ENCODE data around the gene RCSD1. TPM values are rescaled to one million over a fixed set of nuclear protein-coding genes. Genes with fewer than 3 reads are reported as not detected.

RCSD1 gene
- total and polyA plus RNA-seq, 10 of the 15 experiments (the other 5 are each of a cell fraction or from before 2014, with no cell fraction given) = 11.4 to 78.3 (median 71.6) TPM

DNA sequence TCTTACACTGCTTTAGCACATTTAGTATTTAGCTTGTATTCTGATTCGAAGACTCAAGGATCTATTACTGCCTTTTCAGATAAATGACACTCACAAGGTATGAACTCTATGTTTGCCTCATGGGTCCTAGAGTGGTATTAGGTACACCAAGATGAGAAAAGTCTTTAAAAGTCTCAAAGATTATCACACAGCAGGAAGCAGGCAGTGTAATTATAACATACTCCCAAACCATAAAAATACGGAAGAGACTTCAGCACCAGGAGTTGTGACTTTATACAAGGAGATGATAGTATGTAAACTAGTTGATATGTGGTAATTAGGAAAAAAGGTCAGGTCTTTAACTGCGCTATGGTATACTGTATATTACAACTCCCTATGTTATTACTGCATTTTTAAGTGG is 11.2 kb upstream of the RCSD1 start:
- H3K36me3 ChIP-seq (ENCODE audit: control insufficient read depth in 2 of 2, insufficient read depth in 2 of 2, low read length in 1 of 2) = no peaks in the 10 kb centered on the region
- H3K27me3 ChIP-seq (replicated peaks in 1 of 2; ENCODE audit: control insufficient read depth in 2 of 2, insufficient read depth in 2 of 2, low read length in 1 of 2) = no peaks in the 10 kb centered on the region
- DNase-seq (ENCODE audit: low read depth, low spot score) (no peak), ATAC-seq (no peak), FAIRE-seq (no peak)
- no peak overlapping the region for H3K9ac ChIP-seq (ENCODE audit: control insufficient read depth, insufficient read depth, low read length)
- BruUV-seq (replicated peaks) = no TSS peak
- H3K79me2 ChIP-seq (ENCODE audit: control insufficient read depth, insufficient read depth, low read length) = no peaks in the 10 kb centered on the region
- peaks cover 24% of the 10 kb centered on the region for H3K4me1 ChIP-seq (ENCODE audit: control insufficient read depth, insufficient read depth, low read length)
- intact Hi-C loops (cut with micrococcal nuclease; ENCODE audit: unreplicated experiment) (no loop called here), in situ Hi-C loops (cut with MboI) (no loop called here)
- WGBS (ENCODE audit: insufficient coverage, insufficient replicate concordance, low lambda C conversion rate, missing lambda C conversion rate) = 71% methylated on average over 3 of the region's 3 CpGs
- SMC1A ChIA-PET (ENCODE audit: uncharacterized antibody, unreplicated experiment) = interaction anchor here (0.5 to 3.9 kb wide), 6 partner anchors 9 to 57 kb away, joined by 3 to 39 read pairs (median 7); no protein-coding TSS in a partner anchor
- TF ChIP-seq TCF7 (IDR thresholded peaks at IDR 0.05; ENCODE audit: borderline replicate concordance) (no peak), EGR1 (IDR thresholded peaks at IDR 0.05; ENCODE audit: borderline replicate concordance in 1 of 2, low read depth in 2 of 2, low read length in 2 of 2) (no peak), ZSCAN29 (IDR thresholded peaks at IDR 0.05) (no peak), BCL11A (IDR thresholded peaks at IDR 0.05; ENCODE audit: low read depth, low read length) (no peak), FOS (IDR thresholded peaks at IDR 0.05; ENCODE audit: borderline replicate concordance, extremely low read depth, insufficient read length) (no peak), SRF (IDR thresholded peaks at IDR 0.05; ENCODE audit: low read depth in 2 of 2, low read length in 2 of 2) (no peak), BACH1 (IDR thresholded peaks at IDR 0.05; ENCODE audit: borderline replicate concordance) (no peak), DPF2 (IDR thresholded peaks at IDR 0.05) (no peak), RUNX3 (IDR thresholded peaks at IDR 0.05; ENCODE audit: low read length) (no peak)
- TF ChIP-seq, protein P1, sequence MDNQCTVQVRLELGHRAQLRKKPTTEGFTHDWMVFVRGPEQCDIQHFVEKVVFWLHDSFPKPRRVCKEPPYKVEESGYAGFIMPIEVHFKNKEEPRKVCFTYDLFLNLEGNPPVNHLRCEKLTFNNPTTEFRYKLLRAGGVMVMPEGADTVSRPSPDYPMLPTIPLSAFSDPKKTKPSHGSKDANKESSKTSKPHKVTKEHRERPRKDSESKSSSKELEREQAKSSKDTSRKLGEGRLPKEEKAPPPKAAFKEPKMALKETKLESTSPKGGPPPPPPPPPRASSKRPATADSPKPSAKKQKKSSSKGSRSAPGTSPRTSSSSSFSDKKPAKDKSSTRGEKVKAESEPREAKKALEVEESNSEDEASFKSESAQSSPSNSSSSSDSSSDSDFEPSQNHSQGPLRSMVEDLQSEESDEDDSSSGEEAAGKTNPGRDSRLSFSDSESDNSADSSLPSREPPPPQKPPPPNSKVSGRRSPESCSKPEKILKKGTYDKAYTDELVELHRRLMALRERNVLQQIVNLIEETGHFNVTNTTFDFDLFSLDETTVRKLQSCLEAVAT (IDR thresholded peaks at IDR 0.05) = no peak
- TF ChIP-seq, protein P2, sequence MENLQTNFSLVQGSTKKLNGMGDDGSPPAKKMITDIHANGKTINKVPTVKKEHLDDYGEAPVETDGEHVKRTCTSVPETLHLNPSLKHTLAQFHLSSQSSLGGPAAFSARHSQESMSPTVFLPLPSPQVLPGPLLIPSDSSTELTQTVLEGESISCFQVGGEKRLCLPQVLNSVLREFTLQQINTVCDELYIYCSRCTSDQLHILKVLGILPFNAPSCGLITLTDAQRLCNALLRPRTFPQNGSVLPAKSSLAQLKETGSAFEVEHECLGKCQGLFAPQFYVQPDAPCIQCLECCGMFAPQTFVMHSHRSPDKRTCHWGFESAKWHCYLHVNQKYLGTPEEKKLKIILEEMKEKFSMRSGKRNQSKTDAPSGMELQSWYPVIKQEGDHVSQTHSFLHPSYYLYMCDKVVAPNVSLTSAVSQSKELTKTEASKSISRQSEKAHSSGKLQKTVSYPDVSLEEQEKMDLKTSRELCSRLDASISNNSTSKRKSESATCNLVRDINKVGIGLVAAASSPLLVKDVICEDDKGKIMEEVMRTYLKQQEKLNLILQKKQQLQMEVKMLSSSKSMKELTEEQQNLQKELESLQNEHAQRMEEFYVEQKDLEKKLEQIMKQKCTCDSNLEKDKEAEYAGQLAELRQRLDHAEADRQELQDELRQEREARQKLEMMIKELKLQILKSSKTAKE (IDR thresholded peaks at IDR 0.05; ENCODE audit: low read depth, poor library complexity, severe bottlenecking) = no peak
- TF ChIP-seq, protein P3, sequence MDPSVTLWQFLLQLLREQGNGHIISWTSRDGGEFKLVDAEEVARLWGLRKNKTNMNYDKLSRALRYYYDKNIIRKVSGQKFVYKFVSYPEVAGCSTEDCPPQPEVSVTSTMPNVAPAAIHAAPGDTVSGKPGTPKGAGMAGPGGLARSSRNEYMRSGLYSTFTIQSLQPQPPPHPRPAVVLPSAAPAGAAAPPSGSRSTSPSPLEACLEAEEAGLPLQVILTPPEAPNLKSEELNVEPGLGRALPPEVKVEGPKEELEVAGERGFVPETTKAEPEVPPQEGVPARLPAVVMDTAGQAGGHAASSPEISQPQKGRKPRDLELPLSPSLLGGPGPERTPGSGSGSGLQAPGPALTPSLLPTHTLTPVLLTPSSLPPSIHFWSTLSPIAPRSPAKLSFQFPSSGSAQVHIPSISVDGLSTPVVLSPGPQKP (IDR thresholded peaks at IDR 0.05; ENCODE audit: low read depth, low read length) = no peak
- TF ChIP-seq, protein P4, sequence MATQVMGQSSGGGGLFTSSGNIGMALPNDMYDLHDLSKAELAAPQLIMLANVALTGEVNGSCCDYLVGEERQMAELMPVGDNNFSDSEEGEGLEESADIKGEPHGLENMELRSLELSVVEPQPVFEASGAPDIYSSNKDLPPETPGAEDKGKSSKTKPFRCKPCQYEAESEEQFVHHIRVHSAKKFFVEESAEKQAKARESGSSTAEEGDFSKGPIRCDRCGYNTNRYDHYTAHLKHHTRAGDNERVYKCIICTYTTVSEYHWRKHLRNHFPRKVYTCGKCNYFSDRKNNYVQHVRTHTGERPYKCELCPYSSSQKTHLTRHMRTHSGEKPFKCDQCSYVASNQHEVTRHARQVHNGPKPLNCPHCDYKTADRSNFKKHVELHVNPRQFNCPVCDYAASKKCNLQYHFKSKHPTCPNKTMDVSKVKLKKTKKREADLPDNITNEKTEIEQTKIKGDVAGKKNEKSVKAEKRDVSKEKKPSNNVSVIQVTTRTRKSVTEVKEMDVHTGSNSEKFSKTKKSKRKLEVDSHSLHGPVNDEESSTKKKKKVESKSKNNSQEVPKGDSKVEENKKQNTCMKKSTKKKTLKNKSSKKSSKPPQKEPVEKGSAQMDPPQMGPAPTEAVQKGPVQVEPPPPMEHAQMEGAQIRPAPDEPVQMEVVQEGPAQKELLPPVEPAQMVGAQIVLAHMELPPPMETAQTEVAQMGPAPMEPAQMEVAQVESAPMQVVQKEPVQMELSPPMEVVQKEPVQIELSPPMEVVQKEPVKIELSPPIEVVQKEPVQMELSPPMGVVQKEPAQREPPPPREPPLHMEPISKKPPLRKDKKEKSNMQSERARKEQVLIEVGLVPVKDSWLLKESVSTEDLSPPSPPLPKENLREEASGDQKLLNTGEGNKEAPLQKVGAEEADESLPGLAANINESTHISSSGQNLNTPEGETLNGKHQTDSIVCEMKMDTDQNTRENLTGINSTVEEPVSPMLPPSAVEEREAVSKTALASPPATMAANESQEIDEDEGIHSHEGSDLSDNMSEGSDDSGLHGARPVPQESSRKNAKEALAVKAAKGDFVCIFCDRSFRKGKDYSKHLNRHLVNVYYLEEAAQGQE (IDR thresholded peaks at IDR 0.05; ENCODE audit: low read depth, low read length) = no peak
- H3K27ac ChIP-seq (ENCODE audit: control insufficient read depth, insufficient read depth) = no peak overlapping the region
- no peaks in the 10 kb centered on the region for H4K20me1 ChIP-seq (ENCODE audit: control insufficient read depth, insufficient read depth)
- POLR2A ChIA-PET = interaction anchor here (5.2 kb wide), 1 partner anchor 10 kb away, joined by 29 read pairs; the partner anchor contains the start of gene RCSD1
- H3K9me3 ChIP-seq (replicated peaks; ENCODE audit: control insufficient read depth, insufficient read depth, low read length) = no peaks in the 10 kb centered on the region; the same call in 1 of the 3 replicates
- H3K4me3 ChIP-seq = no peak overlapping the region
- no peak overlapping the region for H2AFZ ChIP-seq (ENCODE audit: control insufficient read depth, low read depth, low read length)
- no peak overlapping the region for H3K4me2 ChIP-seq (ENCODE audit: control insufficient read depth, insufficient read depth)
- RAD21 ChIA-PET (ENCODE audit: unreplicated experiment) = interaction anchor here (2.7 to 4.4 kb wide), 2 partner anchors 9 to 14 kb away, joined by 8 to 35 read pairs; no protein-coding TSS in a partner anchor
- CTCF ChIA-PET = interaction anchor here (1.5 to 2.6 kb wide), 2 partner anchors 18 to 96 kb away, joined by 3 to 8 read pairs; no protein-coding TSS in a partner anchor

All from GM12878 (cell line).